ENCODE measurements around the gene ARHGAP31.

- no peak for TF ChIP-seq USF1 (CRISPR knock-in tag; IDR thresholded peaks at IDR 0.05)
- TF ChIP-seq CTCF (IDR thresholded peaks at IDR 0.05) = no peak
- no peak for TF ChIP-seq ZSCAN18 (CRISPR knock-in tag; IDR thresholded peaks at IDR 0.05)
- TF ChIP-seq ATF3 (CRISPR knock-in tag; conservative IDR thresholded peaks at IDR 0.05) = no peak
- TF ChIP-seq CREB1 (CRISPR knock-in tag; IDR thresholded peaks at IDR 0.05) = no peak
- TF ChIP-seq IRF2 (CRISPR knock-in tag; IDR thresholded peaks at IDR 0.05; ENCODE audit: borderline replicate concordance, low read depth) = no peak
- TF ChIP-seq FOXK1 (CRISPR knock-in tag; IDR thresholded peaks at IDR 0.05) = no peak
- no peak for TF ChIP-seq FOXJ3 (CRISPR knock-in tag; IDR thresholded peaks at IDR 0.05; ENCODE audit: borderline replicate concordance)
- TF ChIP-seq GRHL2 (CRISPR knock-in tag; IDR thresholded peaks at IDR 0.05; ENCODE audit: insufficient replicate concordance, severe bottlenecking) = no peak
Observed at GRCh38 chr3:119301662-119302061, 7.5 kb downstream of the ARHGAP31 start.

All from WTC11 (cell line).